Measurements from ENCODE around the gene CASK.

DNA sequence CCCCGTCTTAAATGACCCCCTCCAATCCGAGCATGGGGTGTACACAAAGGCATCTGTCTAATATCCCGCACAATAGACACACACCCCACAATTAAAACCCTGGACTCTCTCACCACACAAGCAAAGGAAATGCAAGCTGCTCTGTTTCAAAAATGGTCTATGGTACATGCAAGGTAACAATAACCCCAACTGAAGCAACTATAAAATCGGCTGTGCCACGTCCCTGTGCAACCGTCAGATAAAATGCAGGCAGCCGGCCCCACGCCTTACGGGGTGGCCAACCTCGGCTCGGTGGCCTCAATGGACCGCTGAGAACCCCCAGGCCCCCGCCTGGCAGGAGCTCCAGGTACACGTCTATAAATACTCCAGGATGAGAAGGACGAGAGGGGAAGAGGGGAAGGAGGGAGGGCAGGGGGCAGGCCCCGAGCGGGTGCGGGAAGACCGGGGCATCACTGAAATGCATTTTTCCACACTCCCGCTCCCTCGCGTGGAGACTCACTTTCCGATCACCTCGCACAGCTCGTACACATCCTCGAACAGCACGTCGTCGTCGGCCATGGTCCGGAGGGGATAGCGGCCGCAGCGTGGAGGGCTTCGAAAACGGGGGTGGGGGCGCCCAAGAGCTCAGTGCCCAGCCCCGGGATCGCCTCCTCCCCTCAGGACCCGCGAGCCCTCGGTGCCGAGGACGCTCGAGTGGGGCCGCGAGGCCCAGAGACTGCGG lies 763 bp downstream of the CASK start:
- TF ChIP-seq, protein P1, sequence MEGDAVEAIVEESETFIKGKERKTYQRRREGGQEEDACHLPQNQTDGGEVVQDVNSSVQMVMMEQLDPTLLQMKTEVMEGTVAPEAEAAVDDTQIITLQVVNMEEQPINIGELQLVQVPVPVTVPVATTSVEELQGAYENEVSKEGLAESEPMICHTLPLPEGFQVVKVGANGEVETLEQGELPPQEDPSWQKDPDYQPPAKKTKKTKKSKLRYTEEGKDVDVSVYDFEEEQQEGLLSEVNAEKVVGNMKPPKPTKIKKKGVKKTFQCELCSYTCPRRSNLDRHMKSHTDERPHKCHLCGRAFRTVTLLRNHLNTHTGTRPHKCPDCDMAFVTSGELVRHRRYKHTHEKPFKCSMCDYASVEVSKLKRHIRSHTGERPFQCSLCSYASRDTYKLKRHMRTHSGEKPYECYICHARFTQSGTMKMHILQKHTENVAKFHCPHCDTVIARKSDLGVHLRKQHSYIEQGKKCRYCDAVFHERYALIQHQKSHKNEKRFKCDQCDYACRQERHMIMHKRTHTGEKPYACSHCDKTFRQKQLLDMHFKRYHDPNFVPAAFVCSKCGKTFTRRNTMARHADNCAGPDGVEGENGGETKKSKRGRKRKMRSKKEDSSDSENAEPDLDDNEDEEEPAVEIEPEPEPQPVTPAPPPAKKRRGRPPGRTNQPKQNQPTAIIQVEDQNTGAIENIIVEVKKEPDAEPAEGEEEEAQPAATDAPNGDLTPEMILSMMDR (IDR thresholded peaks at IDR 0.05): no peak
- TF ChIP-seq POLR2A (IDR thresholded peaks at IDR 0.05): no peak

Data from Peyer's patch (tissue), 4 donors.